OCI-LY1 (cell line): ENCODE measurements around the gene SEMA6D.

Source experiments
- H2AFZ ChIP-seq: fragments of 200-600 bp; sonication (generic), shearing (Covaris generic); 2 replicates; pipeline ENCODE4 v1.6.0; 2014; ENCODE audit warnings: antibody characterized with exemption, mild to moderate bottlenecking, low read length
- H3F3A ChIP-seq: fragments of 200-600 bp; sonication (generic), shearing (Covaris generic); 2 replicates; pipeline ENCODE4 v1.6.0; 2014; ENCODE audit warnings: mild to moderate bottlenecking, antibody characterized with exemption, low read length, moderate library complexity; ENCODE audit not compliant: insufficient read depth
- H3K27ac ChIP-seq: fragments of 200-600 bp; sonication (generic); 2 replicates; pipeline ENCODE4 v1.5.1; 2014; ENCODE audit warnings: low read length, mixed run types, mild to moderate bottlenecking, low read depth; ENCODE audit not compliant: poor library complexity, severe bottlenecking
- H3K27me3 ChIP-seq: fragments of 200-600 bp; sonication (generic); 2 replicates; pipeline ENCODE4 v1.6.0; 2014; ENCODE audit warnings: antibody characterized with exemption, mild to moderate bottlenecking, low read length, moderate library complexity; ENCODE audit not compliant: insufficient read depth
- H3K36me3 ChIP-seq: fragments of 200-600 bp; sonication (generic); 2 replicates; pipeline ENCODE4 v1.6.1; 2014; ENCODE audit warnings: mild to moderate bottlenecking, antibody characterized with exemption, low read length, moderate library complexity, mixed read lengths; ENCODE audit not compliant: insufficient read depth
- H3K4me1 ChIP-seq: fragments of 200-600 bp; sonication (generic); 2 replicates; pipeline ENCODE4 v1.5.1; 2014; ENCODE audit warnings: mild to moderate bottlenecking, low read length, moderate library complexity; ENCODE audit not compliant: insufficient read depth, severe bottlenecking
- H3K4me2 ChIP-seq: fragments of 200-600 bp; sonication (generic), shearing (Covaris generic); 2 replicates; pipeline ENCODE4 v1.6.1; 2014; ENCODE audit warnings: low read length
- H3K4me3 ChIP-seq: fragments of 200-600 bp; sonication (generic); 2 replicates; pipeline ENCODE4 v1.5.1; 2014; ENCODE audit warnings: low read length, low read depth, mild to moderate bottlenecking, mixed read lengths; ENCODE audit not compliant: poor library complexity, severe bottlenecking
- H3K79me2 ChIP-seq: fragments of 200-600 bp; shearing (Covaris generic); 2 replicates; pipeline ENCODE4 v1.6.1; 2016; ENCODE audit warnings: mixed run types, low read length, mixed read lengths; ENCODE audit not compliant: insufficient read depth
- H3K9ac ChIP-seq: fragments of 200-600 bp; sonication (generic), shearing (Covaris generic); 2 replicates; pipeline ENCODE4 v1.6.1; 2014; ENCODE audit warnings: mild to moderate bottlenecking, low read length, mixed read lengths
- H3K9me2 ChIP-seq: fragments of 200-600 bp; sonication (generic), shearing (Covaris generic); 2 replicates; pipeline ENCODE4 v1.6.1; 2014; ENCODE audit warnings: low read depth, mild to moderate bottlenecking, low read length, mixed read lengths
- H3K9me3 ChIP-seq: fragments of 200-600 bp; shearing (Covaris generic); 2 replicates; pipeline ENCODE4 v1.6.1; 2014; ENCODE audit warnings: low read length, mixed read lengths
- H4K20me1 ChIP-seq: fragments of 200-600 bp; sonication (generic), shearing (Covaris generic); 2 replicates; pipeline ENCODE4 v1.6.0; 2016; ENCODE audit warnings: mild to moderate bottlenecking, low read length; ENCODE audit not compliant: insufficient read depth
- CTCF ChIP-seq: fragments of 200-600 bp; sonication (generic), shearing (Covaris generic); IDR thresholded peaks from 2 replicates; pipeline ENCODE4 v1.5.1; 2017; ENCODE audit warnings: mild to moderate bottlenecking, antibody characterized with exemption, low read length, moderate library complexity, mixed read lengths
- EZH2 ChIP-seq: fragments of 200-600 bp; sonication (generic), shearing (Covaris generic); IDR thresholded peaks from 2 replicates; pipeline ENCODE4 v1.8.0; 2017; ENCODE audit warnings: borderline replicate concordance, mixed run types, mild to moderate bottlenecking, antibody characterized with exemption, low read length, moderate library complexity, mixed read lengths

SEMA6D gene

DNA sequence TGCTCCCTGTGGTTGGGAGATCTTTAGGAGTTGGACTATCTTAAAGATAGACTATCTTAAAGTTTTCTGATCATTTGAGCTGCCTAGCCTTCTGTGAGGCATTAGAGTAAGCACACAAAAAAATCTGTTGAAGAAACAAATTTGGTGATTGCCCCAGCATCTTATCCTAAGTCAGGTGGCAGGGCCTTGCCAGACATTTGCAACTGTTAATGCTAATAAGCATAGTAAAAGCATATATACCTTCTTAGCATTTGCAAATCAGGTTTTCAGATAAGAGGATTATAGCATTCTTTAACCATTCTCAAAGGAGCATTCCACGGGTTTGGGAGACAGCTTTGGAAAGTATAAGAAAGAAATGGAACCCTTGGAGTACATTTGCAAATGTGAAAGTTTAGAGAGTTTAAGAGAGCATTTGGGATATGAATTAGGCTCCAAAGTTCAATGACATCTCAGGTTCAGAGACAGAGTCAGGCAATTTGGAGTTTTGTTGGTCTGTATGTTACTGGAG is 61.0 kb downstream of the SEMA6D start:
- Histone ChIP-seq H3K9me3 (no peaks in the 10 kb centered on the region), H2AFZ (no peak overlapping the region), H3K4me1 (no peaks in the 10 kb centered on the region), H3K9me2 (no peaks in the 10 kb centered on the region), H3K27ac (no peak overlapping the region), H3F3A (no peaks in the 10 kb centered on the region), H3K27me3 (no peaks in the 10 kb centered on the region), H3K4me2 (no peak overlapping the region), H3K36me3 (no peaks in the 10 kb centered on the region), H4K20me1 (no peaks in the 10 kb centered on the region), H3K9ac (no peak overlapping the region), H3K4me3 (no peak overlapping the region), H3K79me2 (no peaks in the 10 kb centered on the region)
- no peak for TF ChIP-seq CTCF
- TF ChIP-seq EZH2: no peak

DNA sequence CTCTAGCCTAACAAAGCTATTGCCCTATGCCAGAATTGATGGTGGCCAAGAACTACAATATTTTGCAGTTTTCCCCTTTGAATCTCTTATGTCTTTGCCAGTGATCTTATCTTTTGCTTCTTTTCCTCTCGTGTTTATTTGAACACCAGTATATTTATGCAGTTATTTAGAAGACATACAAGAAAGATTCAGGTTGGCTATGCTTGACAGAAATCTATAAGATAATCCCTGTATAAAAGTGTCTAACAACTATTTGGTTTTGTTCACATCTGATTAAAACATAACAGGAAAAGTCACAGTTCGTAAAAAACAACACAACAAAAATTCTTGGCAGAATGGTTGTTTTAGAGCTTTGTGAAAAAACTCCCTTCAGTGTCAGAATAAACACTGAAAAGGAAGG is 63.7 kb downstream of the SEMA6D start:
- Histone ChIP-seq H3K4me2 (no peak overlapping the region), H3K36me3 (no peaks in the 10 kb centered on the region), H3K27me3 (no peaks in the 10 kb centered on the region), H3K27ac (no peak overlapping the region), H3K9ac (no peak overlapping the region), H3K79me2 (no peaks in the 10 kb centered on the region), H3K4me1 (no peaks in the 10 kb centered on the region), H3K4me3 (no peak overlapping the region), H3F3A (no peaks in the 10 kb centered on the region), H3K9me3 (no peaks in the 10 kb centered on the region), H2AFZ (no peak overlapping the region), H3K9me2 (no peaks in the 10 kb centered on the region), H4K20me1 (no peaks in the 10 kb centered on the region)
- TF ChIP-seq CTCF: no peak
- TF ChIP-seq EZH2: no peak

DNA sequence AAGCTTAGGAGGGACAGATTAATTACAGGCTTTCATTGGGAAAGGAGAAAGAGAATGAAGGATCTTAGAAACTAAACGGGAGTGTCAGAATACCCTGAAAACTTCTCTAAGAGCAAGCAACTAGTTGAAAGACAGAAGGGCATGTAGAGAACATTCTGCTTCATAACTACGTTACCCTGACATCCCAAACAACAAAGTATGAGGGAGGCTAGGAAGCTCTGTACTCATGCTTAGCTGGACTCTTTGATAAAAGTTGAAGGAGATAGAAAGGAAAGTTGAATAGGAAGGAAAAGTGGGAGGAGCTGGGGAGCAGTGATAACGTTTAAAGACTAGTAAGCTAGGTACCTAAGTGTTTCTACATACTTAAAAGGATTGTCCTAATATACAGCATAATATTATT is 64.2 kb downstream of the SEMA6D start:
- H3K27ac ChIP-seq: no peak overlapping the region
- no peaks in the 10 kb centered on the region for H3K4me1 ChIP-seq
- H2AFZ ChIP-seq: no peak overlapping the region
- H3K27me3 ChIP-seq: no peaks in the 10 kb centered on the region
- no peaks in the 10 kb centered on the region for H3K79me2 ChIP-seq
- no peaks in the 10 kb centered on the region for H3K36me3 ChIP-seq
- no peak overlapping the region for H3K4me3 ChIP-seq
- H3K9me2 ChIP-seq: no peaks in the 10 kb centered on the region
- H4K20me1 ChIP-seq: no peaks in the 10 kb centered on the region
- H3K4me2 ChIP-seq: no peak overlapping the region
- no peak overlapping the region for H3K9ac ChIP-seq
- no peaks in the 10 kb centered on the region for H3K9me3 ChIP-seq
- no peak for TF ChIP-seq EZH2
- no peaks in the 10 kb centered on the region for H3F3A ChIP-seq

DNA sequence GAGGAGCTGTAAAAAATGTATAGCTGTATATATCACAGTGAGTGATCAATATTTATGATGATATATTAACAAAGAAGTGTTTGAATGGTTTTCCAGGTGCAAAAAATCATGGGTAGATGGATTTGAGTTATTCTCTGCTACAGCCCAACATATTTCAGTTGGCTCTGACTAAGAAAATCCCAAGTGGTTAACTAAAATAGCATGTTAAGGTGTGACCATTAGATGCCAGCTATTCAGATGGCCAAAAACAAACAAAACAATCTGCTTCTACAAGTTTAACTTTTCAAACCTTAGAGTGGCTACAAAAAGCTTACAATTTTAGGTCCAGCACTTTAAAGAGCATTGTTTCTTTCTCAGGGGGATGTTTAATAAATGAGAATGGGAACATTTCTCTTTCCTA is 67.5 kb downstream of the SEMA6D start:
- Histone ChIP-seq H3K27ac (no peak overlapping the region), H3K9ac (no peak overlapping the region), H3K4me2 (no peak overlapping the region), H3K36me3 (no peaks in the 10 kb centered on the region), H3F3A (no peaks in the 10 kb centered on the region), H3K9me3 (no peaks in the 10 kb centered on the region), H3K27me3 (no peaks in the 10 kb centered on the region), H2AFZ (no peak overlapping the region), H4K20me1 (no peaks in the 10 kb centered on the region), H3K4me1 (no peaks in the 10 kb centered on the region), H3K4me3 (no peak overlapping the region), H3K9me2 (no peaks in the 10 kb centered on the region), H3K79me2 (no peaks in the 10 kb centered on the region)
- TF ChIP-seq EZH2: no peak
- no peak for TF ChIP-seq CTCF
